HL-60/S4 treated with retinoic acid at 250 ng/mL for 4 days and 3 days (cell line): ENCODE measurements around the gene SMARCA2.

ENCODE experiments used
- in situ Hi-C: fragments of 300-500 bp; cut with MboI; formaldehyde crosslinking; loops from 2 replicates; pipeline ENCODE4 v1.7.0; 2022; ENCODE audit warnings: low sequenced_read_pairs

Gene SMARCA2

GRCh38 chr9:2163231-2163885 lies 148.2 kb downstream of the SMARCA2 start:
- in situ Hi-C loops, result no loop called here

DNA sequence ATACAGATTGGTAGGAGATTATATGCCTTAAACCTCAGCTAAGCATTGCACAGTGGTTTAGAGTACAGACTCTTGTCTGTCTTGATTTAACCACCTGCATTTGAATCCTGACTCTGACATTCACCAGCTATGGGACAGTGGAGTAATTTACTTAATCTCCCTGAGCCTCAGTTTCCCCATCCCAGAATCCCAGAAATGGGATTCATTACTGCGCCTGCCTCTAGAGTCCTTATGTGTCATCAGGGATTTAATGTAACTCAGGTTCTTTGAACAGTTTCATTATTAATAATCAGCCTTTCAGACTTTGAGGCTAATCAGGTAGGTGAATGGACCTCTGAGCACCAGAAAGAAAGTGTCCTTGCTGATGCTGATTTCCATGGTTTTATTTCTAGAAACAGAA lies 149.1 kb downstream of the SMARCA2 start:
- in situ Hi-C loops, result no loop called here

DNA sequence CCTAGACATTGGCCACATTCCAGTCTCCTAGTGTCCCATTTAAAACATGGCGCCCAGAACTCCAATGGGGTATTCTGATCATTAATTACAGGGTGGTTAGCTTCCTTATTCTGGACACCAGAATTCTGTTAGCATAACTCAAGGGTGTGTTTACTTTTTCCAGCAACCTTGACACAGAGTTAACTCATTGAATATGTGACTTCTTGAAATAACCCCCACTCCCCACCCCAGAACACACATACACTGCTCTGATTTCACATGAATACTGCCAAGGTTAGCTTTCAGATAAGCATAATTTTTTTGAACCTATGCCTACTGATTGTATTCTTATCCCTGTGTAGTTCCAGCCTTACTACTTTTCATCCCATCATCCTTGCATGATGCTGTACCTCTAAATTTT lies 151.1 kb downstream of the SMARCA2 start:
- in situ Hi-C loops, result no loop called here

- in situ Hi-C loops, result no loop called here
These were observed 153.9 kb downstream of the SMARCA2 start for GRCh38 chr9:2169035-2169434.

DNA sequence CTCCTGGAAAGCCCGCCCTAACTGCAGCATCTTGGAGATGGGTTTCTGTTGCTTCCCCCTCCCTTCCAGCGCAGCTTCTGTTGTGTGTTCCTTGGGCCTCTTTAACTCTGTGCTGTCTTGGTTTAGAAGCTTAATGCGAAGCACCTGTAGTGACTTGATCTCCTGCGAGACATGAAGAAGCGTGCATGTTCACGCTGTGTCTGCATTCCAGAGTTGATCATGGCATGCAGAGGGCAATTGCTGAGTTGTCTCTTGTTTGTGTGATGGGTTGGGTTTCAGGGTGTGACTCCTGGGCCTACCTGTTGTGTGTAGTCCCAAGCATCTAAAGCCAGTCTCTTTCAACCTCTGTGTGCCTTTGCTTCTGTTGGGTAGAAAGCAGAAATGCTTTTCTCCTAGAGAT lies 155.6 kb downstream of the SMARCA2 start:
- in situ Hi-C loops, result no loop called here

- in situ Hi-C loops, result no loop called here
These were observed 158.0 kb downstream of the SMARCA2 start for GRCh38 chr9:2173170-2173569.

- in situ Hi-C loops, result no loop called here
These were observed 158.7 kb downstream of the SMARCA2 start for GRCh38 chr9:2173861-2174260.

DNA sequence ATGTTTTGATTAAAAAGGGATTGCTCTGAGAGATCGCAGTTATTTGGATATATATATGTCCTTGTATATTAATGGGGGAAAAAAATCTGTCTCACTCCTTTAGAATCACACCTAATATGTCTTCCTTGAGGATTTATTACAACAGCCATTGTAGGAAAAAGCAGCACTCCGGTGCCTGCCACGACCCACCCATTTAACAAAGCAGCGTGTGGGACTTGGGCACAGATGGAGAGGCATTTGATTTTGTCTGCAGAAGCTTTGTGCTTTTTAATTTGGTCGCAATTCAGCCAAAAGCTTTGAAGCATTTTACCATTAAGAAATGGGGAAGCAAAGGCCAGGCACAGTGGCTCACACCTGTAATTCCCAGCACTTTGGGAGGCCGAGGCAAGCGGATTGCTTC lies 159.2 kb downstream of the SMARCA2 start:
- in situ Hi-C loops, result no loop called here

DNA sequence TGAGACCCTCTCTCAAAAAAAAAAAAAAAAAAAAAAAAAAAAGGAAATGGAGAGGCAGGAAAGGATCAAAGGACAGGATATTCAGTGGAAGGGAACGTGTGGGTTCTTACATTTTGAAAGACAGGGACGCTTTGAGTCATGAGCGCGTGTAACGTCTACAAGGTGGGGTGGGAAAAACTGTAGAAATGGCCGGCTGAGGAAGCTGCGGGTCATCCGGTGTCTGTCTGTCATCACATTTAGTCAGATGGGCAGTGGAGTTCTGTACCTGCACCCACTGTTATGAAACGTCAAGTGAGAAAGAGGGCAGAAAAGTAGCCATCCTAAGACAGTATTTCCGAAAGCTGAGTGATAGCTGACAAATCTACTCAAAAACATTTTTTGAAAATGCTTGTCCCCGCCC lies 159.8 kb downstream of the SMARCA2 start:
- in situ Hi-C loops, result loop anchor here (25.0 kb wide), 1 partner anchor 88 kb away; no protein-coding TSS in a partner anchor

DNA sequence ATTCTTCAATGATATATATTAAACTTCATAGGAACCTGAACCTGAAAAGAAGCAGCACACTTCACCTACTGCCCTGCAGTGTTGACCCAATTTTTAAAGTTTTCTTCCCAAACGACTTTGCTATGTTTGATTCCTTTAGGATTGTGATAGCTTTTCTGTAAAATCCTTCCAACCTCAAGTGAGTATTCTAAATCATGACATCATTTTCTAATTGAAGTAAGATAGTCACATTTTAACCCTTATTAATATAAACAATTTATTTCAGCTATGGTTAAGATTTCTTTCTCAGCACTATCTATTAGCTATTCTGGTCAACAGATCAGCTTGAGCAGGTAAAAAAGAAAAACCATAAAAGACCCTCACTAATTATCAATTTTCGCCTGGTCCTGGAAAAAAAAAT lies 162.0 kb downstream of the SMARCA2 start:
- in situ Hi-C loops, result loop anchor here (25.0 kb wide), 1 partner anchor 90 kb away; no protein-coding TSS in a partner anchor

- in situ Hi-C loops, result loop anchor here (25.0 kb wide), 1 partner anchor 91 kb away; no protein-coding TSS in a partner anchor
These were observed 163.0 kb downstream of the SMARCA2 start for GRCh38 chr9:2178034-2178734.

DNA sequence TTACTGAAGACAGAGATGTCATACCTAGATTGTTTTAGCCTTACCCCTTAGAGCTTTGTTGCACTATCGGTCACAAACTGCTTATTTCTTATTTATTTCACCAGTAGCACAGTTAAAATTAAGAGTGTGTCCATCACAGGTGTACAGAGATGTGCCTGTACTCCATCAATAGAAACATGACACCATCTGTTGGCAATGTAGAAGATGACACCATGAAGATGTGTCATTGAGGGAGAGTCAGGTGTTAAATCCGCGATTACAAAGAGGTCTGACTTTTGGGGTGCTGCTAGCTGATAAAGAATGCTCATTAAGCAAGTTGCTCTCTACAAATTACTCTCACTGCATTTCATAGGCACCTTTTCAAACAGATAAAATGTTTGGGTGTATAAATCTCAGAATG lies 164.4 kb downstream of the SMARCA2 start:
- in situ Hi-C loops, result loop anchor here (25.0 kb wide), 1 partner anchor 92 kb away; no protein-coding TSS in a partner anchor

DNA sequence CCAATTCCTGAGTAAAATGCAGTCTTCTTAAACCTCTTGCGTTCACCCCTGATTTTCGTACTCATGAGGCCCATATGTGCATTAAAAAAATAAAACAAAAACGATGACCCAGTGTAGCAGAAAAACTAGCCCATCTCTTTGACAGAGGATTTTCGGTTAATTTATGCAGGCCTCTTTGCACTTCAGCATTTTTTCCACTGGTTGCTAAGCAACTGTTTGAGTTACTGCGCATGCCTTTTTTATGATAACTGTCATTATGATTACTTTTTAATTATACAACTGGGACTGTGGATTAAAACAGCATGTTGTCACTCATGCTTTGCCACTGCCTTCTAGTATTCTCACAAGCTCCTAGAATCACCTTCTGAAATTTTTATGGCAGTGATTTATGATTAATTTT lies 165.0 kb downstream of the SMARCA2 start:
- in situ Hi-C loops, result loop anchor here (25.0 kb wide), 1 partner anchor 93 kb away; no protein-coding TSS in a partner anchor

DNA sequence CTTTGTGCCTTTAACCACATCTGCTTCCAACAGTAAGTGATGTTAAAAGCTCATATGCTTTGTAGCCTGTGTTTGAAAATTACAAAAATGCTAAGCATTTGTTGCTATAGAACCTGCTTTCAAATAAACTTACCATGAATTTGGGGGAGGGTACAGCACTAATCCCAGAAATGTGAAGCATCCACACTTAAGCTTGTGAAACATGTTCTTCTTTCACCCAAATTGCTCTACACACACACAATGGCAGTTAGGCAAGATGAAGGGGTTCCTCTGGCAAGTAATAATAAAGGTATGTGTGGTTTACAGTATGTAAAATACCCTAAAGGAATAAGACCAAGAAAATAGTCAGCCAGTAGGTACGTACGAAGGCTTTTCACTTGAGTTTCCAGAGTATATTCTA lies 165.6 kb downstream of the SMARCA2 start:
- in situ Hi-C loops, result loop anchor here (25.0 kb wide), 1 partner anchor 93 kb away; no protein-coding TSS in a partner anchor

DNA sequence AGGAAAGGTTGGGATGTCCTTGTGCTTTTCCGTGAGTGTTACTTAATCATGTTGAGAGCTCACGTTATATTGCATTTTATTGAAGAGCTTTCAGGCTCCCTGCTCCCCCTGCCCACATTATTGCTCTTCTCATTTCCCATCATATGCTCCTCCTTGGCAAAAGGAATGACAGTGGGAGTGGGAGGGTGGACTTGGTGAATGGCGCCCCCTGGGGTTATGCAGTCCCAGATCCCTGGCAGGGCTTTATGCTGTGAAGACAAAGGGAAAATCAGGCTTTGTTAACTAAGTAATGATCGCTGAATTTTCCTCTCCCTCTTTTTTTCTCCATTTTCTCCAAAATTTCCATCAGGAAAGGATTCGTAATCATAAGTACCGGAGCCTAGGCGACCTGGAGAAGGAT lies 166.6 kb downstream of the SMARCA2 start:
- in situ Hi-C loops, result loop anchor here (25.0 kb wide), 1 partner anchor 94 kb away; no protein-coding TSS in a partner anchor

- in situ Hi-C loops, result loop anchor here (25.0 kb wide), 1 partner anchor 104 kb away; no protein-coding TSS in a partner anchor
These were observed 175.9 kb downstream of the SMARCA2 start for GRCh38 chr9:2190939-2191608.

- in situ Hi-C loops, result loop anchor here (25.0 kb wide), 1 partner anchor 104 kb away; no protein-coding TSS in a partner anchor
These were observed 176.4 kb downstream of the SMARCA2 start for GRCh38 chr9:2191609-2191972.

- in situ Hi-C loops, result loop anchor here (25.0 kb wide), 1 partner anchor 105 kb away; no protein-coding TSS in a partner anchor
These were observed 177.3 kb downstream of the SMARCA2 start for GRCh38 chr9:2192356-2192979.

DNA sequence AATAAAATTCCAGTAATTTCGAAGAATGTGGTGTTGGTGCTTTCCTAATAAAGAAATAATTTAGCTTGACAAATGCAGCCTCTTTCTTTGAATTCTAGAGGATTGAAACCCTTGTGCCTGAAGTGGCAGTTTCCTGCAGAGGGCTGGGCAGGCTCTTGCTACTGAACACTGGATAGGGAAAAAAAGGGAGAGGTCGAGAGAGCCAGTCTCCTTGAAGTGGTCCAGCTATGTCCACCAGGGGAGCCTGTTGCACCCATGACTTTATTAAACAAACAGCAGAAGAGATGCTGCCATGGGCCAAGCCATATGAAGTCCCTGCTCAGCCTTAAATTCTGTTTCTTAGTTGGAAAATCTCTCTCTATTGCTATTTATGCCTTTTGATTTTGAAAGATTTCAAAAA lies 178.4 kb downstream of the SMARCA2 start:
- in situ Hi-C loops, result loop anchor here (25.0 kb wide), 1 partner anchor 106 kb away; no protein-coding TSS in a partner anchor

- in situ Hi-C loops, result loop anchor here (25.0 kb wide), 1 partner anchor 108 kb away; no protein-coding TSS in a partner anchor
These were observed 180.1 kb downstream of the SMARCA2 start for GRCh38 chr9:2195211-2195610.

DNA sequence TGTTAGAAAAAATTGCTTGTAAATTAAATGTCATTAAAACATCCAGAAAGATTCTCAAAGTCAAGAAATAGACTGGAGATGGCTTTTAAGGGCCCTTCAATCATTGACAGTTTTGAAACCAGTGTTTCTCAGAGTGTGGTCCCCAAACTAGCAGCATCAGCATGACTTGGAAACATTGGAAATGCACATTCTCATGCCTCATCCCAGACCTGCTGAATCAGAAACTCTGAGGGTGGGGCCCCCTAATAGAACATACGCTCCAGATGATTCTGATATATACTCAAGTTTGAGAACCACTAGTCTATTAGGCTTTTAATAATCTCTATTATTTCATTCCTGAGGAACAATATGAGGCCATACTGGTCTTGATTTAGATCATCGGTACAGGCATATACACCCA lies 181.6 kb downstream of the SMARCA2 start:
- in situ Hi-C loops, result loop anchor here (25.0 kb wide), 1 partner anchor 109 kb away; no protein-coding TSS in a partner anchor
